SU-DHL-6 (cell line): ENCODE data around the gene WDR82.

Experiments used
- H2AFZ ChIP-seq: fragments of 200-600 bp; sonication (generic); 2 replicates; pipeline ENCODE4 v1.6.1; 2014; ENCODE audit warnings: low read depth, mild to moderate bottlenecking, moderate library complexity, mixed read lengths, antibody characterized with exemption, low read length; ENCODE audit not compliant: severe bottlenecking
- H3F3A ChIP-seq: fragments of 200-600 bp; shearing (Covaris generic); 2 replicates; pipeline ENCODE4 v1.6.0; 2016; ENCODE audit warnings: antibody characterized with exemption, mild to moderate bottlenecking; ENCODE audit not compliant: insufficient read depth
- H3K27ac ChIP-seq: fragments of 200-600 bp; sonication (generic); 2 replicates; pipeline ENCODE4 v1.5.1; 2016; ENCODE audit warnings: low read depth, mild to moderate bottlenecking, low read length, moderate library complexity, mixed read lengths
- H3K27me3 ChIP-seq: fragments of 200-600 bp; sonication (generic), shearing (Covaris generic); 2 replicates; pipeline ENCODE4 v1.6.0; 2014; ENCODE audit warnings: mild to moderate bottlenecking, low read length
- H3K36me3 ChIP-seq: fragments of 200-600 bp; sonication (generic); 2 replicates; pipeline ENCODE4 v1.6.1; 2014; ENCODE audit warnings: mild to moderate bottlenecking, low read length, mixed read lengths
- H3K4me2 ChIP-seq: fragments of 300-600, 200-600 bp; shearing (Covaris generic), sonication (generic); 2 replicates; pipeline ENCODE4 v1.6.0; 2014; ENCODE audit warnings: low read length, low read depth, mild to moderate bottlenecking; ENCODE audit not compliant: poor library complexity, severe bottlenecking
- H3K4me3 ChIP-seq: fragments of 200-600 bp; sonication (generic); 2 replicates; pipeline ENCODE4 v1.5.1; 2014; ENCODE audit warnings: antibody characterized with exemption, low read length, mild to moderate bottlenecking, mixed read lengths; ENCODE audit not compliant: insufficient read depth, poor library complexity, severe bottlenecking
- H3K79me2 ChIP-seq: fragments of 200-600 bp; sonication (generic); 2 replicates; pipeline ENCODE4 v1.6.1; 2014; ENCODE audit warnings: mild to moderate bottlenecking, low read length, moderate library complexity; ENCODE audit not compliant: insufficient read depth
- H3K9ac ChIP-seq: fragments of 200-600 bp; sonication (generic); 2 replicates; pipeline ENCODE4 v1.7.0; 2014; ENCODE audit warnings: mild to moderate bottlenecking, low read length
- H3K9me2 ChIP-seq: fragments of 200-600 bp; sonication (generic); replicated peaks from 2 replicates; pipeline ENCODE4 v1.6.1; 2014; ENCODE audit warnings: low read length; ENCODE audit not compliant: insufficient read depth
- H3K9me3 ChIP-seq: fragments of 200-600 bp; sonication (generic); 2 replicates; pipeline ENCODE4 v1.6.1; 2014; ENCODE audit warnings: low read length, mixed read lengths; ENCODE audit not compliant: insufficient read depth
- H4K20me1 ChIP-seq: fragments of 200-600 bp; sonication (generic); 2 replicates; pipeline ENCODE4 v1.6.1; 2014; ENCODE audit warnings: low read depth, mild to moderate bottlenecking, antibody characterized with exemption, low read length, moderate library complexity, mixed read lengths
- EZH2phosphoT487 ChIP-seq: fragments of 200-600 bp; sonication (generic), shearing (Covaris generic); conservative IDR thresholded peaks from 2 replicates; pipeline ENCODE4 v1.6.1; 2018; ENCODE audit warnings: mild to moderate bottlenecking, antibody characterized with exemption, low read length, moderate library complexity, mixed read lengths
- TF ChIP-seq, protein P1 (sequence below): fragments of 200-600 bp; sonication (generic); IDR thresholded peaks from one replicate; pipeline ENCODE4 v1.5.1; 2017; ENCODE audit warnings: antibody characterized with exemption, mild to moderate bottlenecking, low read length, moderate library complexity; ENCODE audit not compliant: insufficient read depth, poor library complexity, severe bottlenecking

WDR82 gene

DNA sequence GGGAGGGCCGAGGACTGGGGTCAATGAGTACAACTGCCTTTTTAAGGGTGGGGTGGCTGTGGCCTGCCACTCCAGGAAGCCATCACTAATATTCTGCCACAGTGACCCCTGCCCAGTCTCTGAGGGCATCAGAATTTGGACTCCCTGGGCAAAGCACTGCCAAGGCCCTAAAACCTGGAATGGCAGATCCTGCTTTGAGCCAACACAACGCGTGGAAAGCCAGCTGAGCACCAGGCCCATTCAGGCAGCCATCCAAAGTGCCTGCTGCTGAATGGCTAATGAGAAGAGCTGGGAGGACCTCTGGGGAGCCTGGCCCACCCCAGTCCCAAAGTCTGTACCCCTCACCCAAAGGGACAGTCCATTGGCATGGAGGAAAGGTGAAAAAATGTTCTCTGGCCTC, 44.5 kb downstream of the WDR82 start:
- Histone ChIP-seq H3K36me3 (no peaks in the 10 kb centered on the region), H3K4me2 (no peak overlapping the region), H3K9ac (no peak overlapping the region)

DNA sequence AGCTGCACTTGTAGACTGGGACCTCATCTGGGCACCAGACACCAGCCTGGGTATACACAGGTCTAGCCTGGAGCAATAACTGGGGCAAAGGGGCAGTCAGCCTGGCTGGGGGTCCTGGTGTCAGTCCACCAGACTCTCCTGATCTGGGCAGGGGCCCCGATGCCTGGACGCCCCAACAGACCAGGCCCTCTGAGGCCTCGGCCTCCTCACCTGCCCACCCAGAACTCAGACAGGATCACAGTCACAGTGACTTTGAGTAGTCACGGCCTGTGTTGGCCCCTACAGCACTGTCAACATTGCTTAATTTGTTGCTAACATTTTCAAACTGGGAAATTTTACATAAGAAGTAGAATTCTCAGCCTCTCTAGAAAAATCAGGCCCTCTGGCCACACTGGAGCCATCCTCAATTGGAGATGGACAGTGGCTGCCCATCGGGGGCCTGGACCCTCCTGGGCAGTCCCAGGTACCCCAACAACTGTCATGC, 45.3 kb downstream of the WDR82 start:
- Histone ChIP-seq H3K36me3 (no peaks in the 10 kb centered on the region), H4K20me1 (no peaks in the 10 kb centered on the region), H3K9me3 (no peaks in the 10 kb centered on the region), H3K79me2 (peaks cover 16% of the 10 kb centered on the region; the same call in 1 of the 2 replicates), H3K9me2 (no peaks in the 10 kb centered on the region), H3F3A (no peaks in the 10 kb centered on the region), H2AFZ (no peak overlapping the region), H3K4me2 (no peak overlapping the region), H3K27me3 (no peaks in the 10 kb centered on the region), H3K9ac (no peak overlapping the region), H3K4me3 (no peak overlapping the region), H3K27ac (no peak overlapping the region)
- no peak for TF ChIP-seq EZH2phosphoT487
- TF ChIP-seq, protein P1, sequence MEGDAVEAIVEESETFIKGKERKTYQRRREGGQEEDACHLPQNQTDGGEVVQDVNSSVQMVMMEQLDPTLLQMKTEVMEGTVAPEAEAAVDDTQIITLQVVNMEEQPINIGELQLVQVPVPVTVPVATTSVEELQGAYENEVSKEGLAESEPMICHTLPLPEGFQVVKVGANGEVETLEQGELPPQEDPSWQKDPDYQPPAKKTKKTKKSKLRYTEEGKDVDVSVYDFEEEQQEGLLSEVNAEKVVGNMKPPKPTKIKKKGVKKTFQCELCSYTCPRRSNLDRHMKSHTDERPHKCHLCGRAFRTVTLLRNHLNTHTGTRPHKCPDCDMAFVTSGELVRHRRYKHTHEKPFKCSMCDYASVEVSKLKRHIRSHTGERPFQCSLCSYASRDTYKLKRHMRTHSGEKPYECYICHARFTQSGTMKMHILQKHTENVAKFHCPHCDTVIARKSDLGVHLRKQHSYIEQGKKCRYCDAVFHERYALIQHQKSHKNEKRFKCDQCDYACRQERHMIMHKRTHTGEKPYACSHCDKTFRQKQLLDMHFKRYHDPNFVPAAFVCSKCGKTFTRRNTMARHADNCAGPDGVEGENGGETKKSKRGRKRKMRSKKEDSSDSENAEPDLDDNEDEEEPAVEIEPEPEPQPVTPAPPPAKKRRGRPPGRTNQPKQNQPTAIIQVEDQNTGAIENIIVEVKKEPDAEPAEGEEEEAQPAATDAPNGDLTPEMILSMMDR = no peak

More for the DNA sequence above, 44.5 kb downstream of the WDR82 start:
- Histone ChIP-seq H3K27ac (no peak overlapping the region), H3K9me3 (no peaks in the 10 kb centered on the region), H3K4me3 (no peak overlapping the region), H3K79me2 (peaks cover 23% of the 10 kb centered on the region; the same call in 1 of the 2 replicates), H4K20me1 (no peaks in the 10 kb centered on the region), H3K27me3 (no peaks in the 10 kb centered on the region), H3F3A (no peaks in the 10 kb centered on the region), H3K9me2 (no peaks in the 10 kb centered on the region), H2AFZ (no peak overlapping the region)
- no peak for TF ChIP-seq EZH2phosphoT487
- TF ChIP-seq, protein P1 = no peak

DNA sequence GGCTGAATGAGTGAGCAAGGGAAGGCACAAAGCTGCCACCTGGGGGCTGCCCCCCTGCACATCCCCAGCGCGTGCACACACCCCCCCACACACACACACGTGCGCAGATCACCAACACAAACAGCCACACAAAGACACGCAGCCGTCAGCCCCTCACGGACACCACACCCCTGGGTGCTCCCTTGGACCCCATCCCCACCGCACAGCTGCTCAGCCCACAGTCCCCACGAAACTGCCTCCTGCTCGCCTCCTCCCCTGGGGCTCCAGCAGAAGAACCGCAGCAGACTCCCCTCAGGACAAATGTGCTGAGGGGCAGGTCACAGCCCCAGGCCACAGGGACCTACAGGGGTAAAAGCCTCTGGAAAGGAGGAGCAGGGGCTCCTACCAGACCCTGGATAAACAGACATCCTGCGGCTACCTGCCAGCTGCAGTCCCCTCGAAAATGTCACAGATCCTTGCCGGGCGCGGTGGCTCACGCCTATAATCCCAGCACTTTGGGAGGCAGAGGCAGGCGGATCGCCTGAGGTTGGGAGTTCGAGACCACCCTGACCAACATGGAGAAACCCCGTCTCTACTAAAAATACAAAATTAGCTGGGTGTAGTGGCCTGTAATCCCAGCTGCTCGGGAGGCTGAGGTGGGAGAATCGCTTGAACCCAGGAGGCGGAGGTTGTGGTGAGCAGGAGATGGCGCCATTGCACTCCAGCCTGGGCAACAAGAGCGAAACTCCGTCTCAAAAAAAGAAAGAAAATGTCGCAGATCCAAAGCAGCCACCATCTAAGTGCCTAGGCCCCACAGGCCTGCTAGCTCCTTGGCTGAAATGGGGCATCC, 46.0 kb downstream of the WDR82 start:
- Histone ChIP-seq H3K4me2 (no peak overlapping the region), H3F3A (0 out of 2 replicates have a peak, but pooled peaks cover 5% of the 10 kb centered on the region), H3K36me3 (no peaks in the 10 kb centered on the region), H3K27me3 (no peaks in the 10 kb centered on the region), H3K9me2 (no peaks in the 10 kb centered on the region), H3K79me2 (peaks cover 10% of the 10 kb centered on the region; the same call in 1 of the 2 replicates), H3K27ac (no peak overlapping the region), H3K9me3 (no peaks in the 10 kb centered on the region), H2AFZ (no peak overlapping the region), H4K20me1 (no peaks in the 10 kb centered on the region), H3K9ac (no peak overlapping the region), H3K4me3 (no peak overlapping the region)
- TF ChIP-seq, protein P1 = no peak
- TF ChIP-seq EZH2phosphoT487 = no peak
